ENCODE results near the gene BTBD2.

BTBD2 gene

DNA sequence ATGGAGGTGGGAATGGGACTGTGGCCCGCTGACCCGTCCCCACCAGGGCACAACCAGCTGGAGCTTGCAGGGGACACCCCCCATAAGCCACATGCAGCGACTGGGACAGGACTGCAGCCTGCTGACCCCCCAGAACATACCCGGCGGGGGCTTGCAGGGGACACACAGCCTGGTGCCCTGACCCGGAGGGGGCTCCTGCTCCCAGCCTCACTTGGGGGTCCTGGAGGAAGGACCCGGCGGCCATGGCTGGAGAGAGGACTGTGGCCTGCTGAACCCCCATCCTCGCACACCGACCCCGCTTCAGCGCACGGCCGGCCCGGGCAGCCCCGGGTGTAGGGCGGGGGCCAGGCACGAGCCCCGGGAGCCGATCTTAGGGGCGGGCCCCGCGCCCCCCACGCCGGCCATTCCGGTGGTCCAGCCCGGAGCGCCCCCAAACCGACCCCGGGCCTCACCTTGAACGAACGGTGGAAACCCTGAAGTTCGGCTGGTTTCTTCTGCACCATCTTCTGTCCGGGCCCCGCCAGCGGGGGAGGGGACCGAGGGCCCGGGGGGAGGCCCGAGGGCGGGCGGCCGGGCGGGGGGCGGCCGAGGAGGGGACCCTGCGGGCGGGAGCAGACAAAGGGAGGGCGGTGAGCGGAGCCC lies 35.0 kb upstream of the BTBD2 start:
- DNase-seq = no peak

DNA sequence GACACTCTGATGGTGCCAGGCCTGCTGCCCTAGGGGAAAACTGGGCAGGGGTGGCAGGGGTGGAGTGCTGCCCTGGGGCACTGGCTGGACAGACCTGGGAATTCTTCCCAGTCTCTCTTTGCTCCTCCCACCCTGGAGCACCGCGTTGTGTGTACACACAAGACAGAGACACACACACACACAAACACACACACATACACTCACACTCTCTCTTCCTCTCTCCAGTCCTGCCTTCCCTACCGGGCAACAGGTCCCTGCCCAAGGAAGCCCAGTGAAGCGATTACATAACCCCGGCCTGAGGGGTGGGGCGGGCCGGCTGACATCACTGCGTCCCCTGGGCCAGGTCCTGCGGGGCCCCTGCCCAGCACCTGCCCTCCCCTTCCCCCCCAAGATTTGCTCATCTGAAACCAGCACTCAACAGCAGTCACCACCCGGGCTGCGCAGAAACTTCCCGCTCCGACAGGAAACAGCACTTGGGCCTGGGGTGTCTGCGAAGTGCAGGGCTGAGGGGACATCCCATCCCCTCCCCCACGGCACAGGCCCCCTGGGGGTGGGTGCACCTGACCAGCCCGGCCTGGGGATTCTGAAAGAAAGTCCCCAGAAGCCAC lies 34.3 kb upstream of the BTBD2 start:
- no peak for DNase-seq

DNA sequence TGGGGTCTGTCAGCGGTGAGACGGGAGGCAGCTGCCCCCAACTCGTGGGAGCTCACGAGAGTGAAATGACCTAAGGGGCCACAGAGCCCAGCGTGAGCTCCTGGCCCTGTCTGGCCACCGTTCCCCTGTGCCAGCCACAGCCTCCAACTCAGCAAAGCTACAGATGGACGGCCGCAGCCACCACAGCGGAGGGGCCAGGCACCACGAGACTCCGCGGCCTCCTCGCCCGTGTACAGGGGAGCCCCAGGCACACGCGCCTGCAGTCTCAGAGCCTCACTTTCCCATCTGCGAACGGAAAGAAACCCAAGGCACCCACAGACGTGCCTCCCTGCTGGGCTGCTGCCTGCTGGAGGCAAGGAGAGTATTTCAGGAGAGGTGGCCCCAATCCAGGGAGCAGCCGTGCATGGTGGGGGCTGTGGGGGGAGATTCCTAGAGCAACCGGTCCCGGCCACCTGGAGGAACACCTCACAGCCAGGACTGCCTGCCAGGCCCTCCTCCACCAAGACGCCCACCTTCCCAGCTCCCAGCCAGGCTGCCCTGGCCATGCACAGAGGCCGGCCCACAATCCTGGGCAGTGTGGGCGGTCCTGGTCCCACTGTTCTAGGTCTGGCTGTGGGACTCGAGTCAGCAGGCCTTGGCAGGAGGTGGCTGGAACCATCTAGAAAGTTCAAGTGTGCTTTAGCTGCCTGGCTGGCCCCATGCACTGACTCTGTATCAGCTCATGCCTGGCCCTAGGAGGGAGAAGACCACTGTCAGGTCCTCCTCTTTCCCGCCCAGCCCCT lies 33.6 kb upstream of the BTBD2 start:
- DNase-seq = no peak

DNA sequence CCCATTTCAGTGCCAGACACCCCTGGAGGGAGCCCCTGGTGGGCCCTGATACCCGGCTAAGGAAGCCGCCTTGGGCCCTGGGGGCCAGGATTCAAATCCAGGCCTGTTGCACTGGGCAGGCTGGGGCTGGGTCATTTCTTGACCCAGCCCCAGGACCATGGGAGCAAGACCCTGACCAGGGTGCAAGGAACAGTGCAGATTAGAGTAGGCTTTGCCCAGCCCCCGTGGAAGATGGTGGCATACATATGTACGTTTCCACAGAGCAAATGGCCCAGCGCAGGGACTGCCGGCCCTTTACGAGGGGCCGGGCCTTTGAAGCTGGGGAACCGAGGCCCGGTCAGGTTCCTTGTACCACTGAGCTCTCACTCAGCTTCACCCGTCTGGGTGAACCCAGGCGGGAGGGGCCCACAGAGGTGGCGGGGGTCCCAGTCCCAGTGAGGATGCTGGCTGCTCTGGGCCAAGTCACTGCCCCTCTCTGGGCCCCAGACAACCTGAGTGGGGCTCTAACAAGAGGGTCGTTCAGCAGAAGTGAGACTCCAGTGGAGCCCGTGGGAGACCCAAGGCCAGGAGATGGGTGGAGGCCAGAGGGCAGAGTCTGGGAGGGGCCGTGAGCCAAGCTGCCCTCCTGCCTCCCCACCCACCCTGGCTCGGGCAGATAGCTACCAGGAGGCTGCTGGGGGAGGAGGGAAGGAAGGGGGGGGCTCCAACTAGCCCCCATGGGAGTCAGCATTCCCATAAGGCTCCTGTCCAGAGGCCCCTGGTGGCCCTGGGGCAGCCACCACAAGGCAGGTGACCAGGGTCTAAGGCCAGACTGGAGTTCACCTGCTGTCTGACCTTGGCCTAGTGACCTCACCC lies 32.8 kb upstream of the BTBD2 start:
- no peak for DNase-seq

DNA sequence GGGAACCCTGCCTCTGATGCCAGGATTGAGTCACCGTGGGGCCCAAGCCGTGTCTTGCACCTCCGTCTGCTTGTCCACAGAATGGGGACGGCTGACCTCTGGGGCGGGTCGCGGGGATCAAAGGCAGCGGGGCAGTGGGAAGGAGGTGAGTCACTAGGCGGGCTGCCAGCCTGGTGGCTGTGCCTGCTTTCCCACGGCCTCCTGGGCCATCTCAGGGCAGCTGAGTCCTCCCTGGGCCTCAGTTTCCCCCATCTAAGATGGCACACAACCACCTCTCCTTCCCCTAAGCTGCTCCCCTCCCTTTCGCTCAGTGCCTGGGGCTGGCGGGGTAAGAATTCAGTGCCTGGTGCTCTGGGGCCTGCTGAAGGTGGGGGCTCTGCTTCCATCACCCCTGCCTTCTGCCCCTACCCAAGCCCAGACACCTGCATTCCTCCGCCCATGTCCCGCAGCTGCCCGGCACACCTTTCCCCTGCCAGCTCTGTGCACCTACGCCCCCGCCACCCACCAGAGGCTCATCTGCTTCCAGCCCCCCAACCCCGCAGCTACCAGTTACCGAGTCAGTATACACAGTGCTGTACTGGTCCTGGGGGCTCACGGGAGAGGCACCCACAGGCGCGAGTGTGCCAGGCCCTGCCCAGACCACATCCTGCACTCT lies 32.1 kb upstream of the BTBD2 start:
- DNase-seq = no peak

DNA sequence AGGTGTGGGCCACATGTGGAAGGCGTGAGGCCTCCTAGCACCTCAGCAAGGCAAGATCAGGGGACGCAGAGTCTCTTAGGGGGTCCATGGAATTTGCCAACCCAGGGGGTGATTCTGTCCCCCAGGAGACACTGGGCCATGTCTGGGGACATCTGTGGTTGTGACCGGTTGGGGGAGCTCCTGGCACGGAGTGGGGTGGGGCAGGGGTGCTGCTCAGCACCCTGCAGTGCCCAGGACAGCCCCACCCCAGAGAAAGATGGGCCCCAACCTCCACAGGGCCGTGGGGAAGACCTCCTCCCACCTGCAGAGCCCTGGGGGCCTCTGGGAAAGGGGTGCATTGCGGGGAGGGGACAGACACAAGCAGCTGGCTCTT lies 31.5 kb upstream of the BTBD2 start:
- no peak for DNase-seq

DNA sequence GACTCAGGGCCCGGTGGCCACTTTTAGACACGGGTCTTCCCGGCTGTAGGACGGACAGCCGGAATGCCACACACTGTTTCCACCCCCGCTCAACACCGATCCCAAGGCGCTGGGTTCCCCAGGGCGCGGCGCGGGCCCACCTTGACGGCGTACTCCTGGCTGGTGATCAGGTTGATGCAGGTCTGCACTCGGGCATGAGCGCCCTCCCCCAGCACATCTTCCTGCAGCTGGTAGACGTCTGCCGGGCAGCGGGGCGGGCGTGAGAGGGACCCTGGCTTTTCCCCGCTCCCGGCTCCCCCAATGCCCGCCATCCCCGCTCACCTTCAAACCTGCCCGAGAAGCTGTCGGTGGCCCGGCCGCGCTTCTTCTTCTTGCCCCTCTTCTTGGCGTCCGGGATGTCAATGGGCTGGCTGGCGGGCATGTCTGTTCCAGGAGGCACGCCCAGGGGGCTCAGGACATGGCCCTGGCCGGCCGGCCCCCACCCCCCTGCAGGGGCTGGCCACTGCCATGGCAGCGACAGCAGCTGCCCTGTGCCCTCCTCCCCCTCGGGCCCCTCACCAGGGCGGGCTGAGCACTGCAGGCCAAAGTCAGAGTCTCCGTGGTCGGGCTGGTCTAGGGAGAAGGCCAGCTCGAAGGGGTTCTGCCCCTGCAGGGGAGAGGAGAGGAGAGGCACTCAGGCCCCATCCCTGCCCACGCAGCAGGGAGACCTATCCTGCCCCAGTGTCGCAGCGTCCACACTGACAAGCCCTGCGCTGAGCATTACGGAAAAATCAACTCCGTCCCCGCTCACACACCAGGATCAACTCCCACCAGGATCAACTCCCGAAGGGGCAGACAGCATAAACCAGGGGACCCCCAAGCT lies 30.8 kb upstream of the BTBD2 start:
- no peak for DNase-seq

DNA sequence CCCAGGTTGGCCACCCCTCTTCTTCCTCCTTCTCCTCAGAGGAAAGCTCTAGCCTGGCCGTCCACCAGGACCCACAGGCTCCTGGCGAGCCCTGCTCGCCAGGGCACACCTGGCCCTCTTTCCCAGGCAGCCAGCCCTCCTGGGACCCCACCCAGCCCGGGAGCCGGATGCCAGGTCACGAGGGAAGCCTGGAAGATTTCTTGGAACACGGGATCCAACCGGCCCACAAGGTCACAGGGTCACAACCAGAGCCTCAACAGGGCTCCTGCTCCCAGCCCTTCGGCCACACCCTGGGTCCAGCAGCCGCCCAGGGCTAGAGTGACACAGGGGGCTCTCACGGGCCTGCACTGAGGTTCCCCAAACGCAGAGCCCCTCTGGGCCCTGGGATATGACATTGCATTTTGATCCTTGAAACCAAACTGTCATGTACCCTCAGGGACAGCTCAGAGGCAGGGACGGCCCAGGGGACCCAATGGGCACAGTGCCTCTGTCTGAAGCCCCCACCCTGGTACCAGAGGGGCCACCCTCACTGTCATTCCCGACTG lies 30.1 kb upstream of the BTBD2 start:
- no peak for DNase-seq

DNA sequence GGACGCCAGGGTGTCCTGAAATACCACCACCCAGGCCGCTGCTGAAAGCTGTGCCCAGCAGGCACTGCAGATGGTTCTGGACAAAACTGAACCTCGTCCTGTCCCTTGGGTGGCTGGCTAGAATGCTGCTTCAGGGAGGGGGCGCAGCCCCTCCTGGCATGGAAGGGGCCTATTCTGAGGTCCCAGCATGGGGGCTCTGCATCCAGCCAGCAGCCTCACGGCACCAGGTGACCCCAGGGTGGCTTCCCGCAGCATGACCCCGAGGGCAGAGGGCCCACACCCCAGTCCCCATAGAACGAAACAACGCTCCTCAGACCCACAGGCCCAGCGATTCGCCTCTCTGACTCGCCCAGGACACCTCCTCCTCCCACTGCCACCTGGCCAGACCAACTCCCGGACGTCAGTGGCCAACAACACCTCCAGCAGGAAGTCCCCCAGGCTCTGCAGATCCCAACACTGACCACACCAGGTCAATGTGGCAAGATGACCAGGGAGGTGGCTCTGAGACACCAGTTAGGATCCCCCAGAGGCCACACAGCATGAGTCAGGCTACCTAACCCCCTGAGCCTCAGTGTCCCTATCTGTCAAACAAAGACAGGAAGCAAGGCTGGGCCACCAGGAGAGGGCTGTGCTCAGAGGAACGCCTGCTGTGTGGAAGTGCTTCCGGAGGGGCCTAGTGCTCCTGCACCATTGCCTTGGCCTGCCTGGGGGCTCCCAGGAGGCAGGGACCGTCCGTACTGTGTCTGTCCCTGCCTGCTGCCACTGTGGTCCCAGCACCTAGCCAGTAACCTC lies 29.4 kb upstream of the BTBD2 start:
- DNase-seq = no peak

DNA sequence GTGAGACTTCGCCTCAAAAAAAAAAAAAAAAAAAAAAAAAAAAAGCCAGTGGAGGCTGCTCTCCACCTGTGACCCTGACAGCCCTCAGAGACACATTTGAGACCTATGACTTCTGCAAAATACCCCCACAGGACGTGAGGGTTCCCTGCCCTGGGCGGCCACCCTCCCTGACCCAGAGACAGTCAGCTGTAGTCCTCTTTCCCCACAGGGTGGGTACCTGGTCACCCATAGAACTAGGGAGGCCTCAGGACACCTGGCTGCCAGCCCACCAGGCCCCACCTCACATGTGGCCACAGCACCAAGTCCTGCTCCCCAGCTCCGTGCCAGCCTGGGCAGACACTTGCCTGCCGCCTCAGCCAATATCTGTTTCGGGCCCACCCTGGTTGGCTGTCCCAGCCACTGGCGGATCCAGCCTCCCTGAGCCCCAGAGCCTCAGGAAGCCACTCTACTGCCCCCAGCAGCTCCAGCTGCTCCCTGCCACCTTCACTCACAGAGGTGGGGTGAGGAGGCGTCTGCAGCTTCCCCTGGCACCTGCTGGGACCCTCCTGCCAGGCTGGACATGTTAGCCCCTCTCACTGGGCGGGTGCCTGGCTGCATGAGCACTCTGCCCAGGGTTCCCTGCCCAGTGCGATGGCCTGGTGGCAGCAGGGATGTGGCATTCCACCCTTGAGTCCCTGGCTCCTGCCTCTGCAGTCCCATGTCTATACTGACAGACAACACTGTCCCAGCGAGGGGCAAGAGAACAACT lies 28.6 kb upstream of the BTBD2 start:
- DNase-seq = no peak

DNA sequence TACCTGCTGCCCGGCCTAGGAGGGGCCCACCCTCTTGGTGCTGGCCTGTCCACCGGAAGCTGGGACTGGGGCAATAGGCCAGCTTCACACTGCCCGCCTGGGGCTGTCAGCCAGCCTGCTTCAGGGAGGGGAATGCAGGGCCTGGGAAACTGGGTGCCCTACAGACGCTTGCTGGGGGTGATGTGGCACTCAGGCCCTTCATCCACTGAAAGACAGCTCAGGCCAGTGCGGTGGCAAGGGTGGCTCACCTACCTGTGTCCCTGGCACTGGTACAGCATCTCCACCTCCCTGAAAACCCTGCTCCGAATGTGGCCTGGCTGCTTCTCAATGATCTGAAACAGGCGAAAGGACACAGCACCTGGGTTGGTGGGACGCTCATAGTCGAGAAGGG lies 27.7 kb upstream of the BTBD2 start:
- DNase-seq = no peak

DNA sequence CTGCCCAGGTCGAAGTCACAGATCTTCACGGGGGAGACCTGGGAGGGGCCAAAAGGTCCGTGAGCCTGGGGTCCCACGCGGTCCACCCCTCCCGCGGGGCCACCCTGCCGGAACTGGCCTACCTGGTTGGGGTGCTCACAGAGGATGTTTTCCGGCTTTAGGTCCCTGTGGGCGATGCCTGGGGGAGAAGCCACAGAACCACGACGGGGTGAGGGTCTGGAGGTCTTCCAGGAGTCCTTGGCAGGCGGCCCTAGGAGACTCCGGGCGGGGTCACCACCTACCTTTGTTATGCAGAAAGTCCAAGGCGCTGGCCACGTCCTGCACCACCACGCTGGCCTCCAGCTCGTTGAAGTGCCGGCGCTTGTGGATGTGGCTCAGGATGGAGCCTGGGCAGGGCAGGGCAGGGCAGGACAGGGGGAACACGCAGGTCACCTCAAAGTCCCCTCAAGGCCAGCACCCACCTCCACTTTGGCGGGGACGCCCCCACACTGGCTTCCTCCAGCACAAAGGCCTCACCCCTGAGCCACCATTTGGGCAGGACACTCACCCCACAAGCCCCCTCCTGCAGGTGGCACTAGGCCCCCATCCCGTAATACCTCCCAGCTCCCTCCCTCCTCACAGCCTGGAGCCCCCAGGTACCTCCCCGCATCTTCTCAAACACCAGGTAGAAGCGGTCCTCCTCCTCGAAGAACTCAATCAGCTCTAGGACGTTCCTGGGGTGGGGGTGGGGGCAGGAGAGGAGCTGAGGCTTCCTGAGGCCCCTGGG lies 27.2 kb upstream of the BTBD2 start:
- DNase-seq = no peak

DNA sequence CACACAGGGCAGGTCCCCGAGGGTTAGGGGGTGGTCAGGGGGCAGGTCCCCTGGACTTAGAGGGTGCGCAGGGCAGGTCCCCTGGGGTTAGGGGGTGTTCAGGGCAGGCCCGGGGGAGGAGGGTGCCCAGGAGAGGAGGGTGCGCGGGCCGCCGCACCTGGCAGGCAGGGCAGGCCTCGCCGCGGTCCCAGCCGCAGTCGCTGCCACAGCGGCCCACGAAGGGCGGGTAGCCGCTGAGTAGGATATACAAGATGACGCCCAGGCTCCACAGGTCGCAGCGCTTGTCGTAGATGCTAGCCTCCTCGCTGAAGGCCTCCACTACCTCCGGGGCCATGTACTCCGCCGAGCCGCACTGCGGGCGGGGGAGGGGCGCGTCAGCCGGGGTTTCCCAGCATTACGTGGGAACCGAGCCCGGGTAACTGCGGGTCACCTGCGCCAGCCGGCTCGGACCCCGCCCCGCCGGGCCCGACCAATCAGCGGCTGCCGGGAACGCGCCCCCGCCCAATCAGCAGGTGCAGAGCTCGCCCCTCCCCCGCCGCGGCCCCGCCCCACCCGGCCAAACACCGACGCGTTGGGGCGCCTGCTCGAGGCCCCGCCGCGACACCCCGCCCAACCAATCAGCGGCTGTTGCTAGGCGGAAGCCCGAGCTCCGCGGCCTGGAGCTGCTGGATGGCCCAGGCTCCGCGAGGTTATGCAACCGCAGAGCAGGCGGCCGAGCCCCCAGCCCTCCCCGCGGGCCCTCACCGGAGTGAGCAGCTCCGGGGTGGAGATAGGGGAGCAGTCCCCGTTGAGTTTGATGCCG lies 26.4 kb upstream of the BTBD2 start:
- DNase-seq = peak; percentile 99

DNA sequence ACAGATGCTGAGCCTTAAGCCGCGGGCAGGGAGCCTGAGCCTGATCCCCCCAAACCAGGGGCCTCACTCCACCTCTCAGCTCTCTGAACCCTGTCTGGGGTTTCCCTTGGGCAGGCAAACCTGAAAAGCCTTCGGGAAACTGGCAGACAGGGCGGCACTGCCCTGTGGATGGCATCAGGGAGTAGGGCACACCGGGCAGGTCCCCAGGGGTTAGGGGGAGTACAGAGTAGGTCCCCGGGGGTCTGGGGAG lies 25.8 kb upstream of the BTBD2 start:
- DNase-seq = no peak

DNA sequence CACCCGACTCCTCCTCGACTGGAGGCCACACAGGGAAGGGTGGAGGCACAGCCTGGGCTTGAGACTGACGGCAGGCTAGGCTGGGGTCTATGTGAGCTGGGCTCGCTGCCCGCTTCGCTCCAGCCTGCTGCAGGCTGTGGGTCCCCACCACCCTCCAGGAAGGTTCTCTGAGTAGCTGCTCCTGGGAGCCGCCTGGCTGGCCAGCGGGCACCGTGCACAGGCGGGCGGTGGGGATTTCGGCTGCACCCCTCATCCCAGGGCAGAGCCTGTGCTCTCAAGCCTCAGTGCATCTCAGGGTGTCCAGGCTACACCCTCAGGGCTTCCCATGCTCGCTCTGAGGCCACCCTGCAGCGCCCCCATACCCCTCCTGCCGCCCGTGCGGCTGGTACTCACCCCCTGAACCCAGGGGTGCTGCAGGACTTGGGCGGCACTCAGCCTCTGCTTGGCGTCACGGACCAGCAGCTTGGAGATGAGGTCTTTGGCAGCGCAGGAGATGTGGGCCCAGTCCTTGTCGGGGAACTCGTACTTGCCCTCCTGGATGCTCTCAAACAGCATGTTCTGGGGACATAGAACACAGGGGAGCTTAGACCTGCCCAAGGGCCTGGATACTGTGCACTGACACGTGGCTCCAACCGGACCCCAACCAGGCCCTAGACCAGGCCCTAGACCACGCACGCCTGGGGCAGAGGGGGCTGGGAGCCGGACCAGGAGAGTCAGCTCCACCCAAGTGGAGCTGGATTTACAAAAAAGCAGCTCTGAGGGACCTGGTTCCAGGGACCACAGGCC lies 25.3 kb upstream of the BTBD2 start:
- DNase-seq = no peak

DNA sequence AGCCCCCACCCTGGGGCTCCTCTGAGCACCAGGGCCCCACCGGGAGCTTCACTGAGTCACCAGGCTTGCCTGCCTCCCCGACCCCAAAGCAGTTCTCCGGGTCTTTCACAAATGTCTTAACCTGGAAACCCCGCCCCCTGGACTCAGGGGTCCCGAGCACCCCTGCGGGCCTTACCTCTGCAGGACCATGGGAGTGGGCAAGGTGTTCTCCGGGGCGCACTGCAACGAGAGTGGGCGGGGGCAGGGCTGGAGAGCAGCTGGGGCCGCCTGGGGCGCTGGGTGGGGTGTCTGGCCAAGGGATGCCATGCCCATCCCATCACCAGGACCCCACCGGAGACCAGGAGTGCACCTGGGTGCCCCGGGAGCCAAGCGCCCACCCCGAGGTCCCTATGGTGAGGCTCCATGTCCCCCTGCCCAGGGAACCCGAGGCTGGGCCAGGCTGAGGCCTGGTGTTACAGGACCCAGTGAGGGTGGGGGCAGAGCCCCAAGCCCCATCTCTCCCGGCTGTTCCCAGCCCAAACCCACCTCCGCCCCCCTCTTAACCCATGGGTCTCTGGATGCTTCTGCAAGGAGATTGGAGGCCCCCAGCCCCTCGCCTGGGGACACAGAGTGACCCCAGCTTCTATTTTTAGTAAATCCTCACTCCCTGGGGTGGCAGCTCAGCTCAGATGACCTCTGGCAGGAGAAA lies 24.6 kb upstream of the BTBD2 start:
- no peak for DNase-seq

Data from stimulated activated CD4-positive, alpha-beta T cell treated with anti-CD3 and anti-CD28 coated beads, Interleukin-2, amount 100 ng/mL, for 48 hours (primary cell).